Stimulated activated CD4-positive, alpha-beta T cell treated with anti-CD3 and anti-CD28 coated beads, Interleukin-4, amount 100 ng/mL, for 4 hours (primary cell): ENCODE measurements around the gene KRT1.

ENCODE experiments used
- DNase-seq, 2 experiments: peaks; one replicate each; pipeline ENCODE4 v3.0.0-alpha.2; 2020

Gene KRT1

DNA sequence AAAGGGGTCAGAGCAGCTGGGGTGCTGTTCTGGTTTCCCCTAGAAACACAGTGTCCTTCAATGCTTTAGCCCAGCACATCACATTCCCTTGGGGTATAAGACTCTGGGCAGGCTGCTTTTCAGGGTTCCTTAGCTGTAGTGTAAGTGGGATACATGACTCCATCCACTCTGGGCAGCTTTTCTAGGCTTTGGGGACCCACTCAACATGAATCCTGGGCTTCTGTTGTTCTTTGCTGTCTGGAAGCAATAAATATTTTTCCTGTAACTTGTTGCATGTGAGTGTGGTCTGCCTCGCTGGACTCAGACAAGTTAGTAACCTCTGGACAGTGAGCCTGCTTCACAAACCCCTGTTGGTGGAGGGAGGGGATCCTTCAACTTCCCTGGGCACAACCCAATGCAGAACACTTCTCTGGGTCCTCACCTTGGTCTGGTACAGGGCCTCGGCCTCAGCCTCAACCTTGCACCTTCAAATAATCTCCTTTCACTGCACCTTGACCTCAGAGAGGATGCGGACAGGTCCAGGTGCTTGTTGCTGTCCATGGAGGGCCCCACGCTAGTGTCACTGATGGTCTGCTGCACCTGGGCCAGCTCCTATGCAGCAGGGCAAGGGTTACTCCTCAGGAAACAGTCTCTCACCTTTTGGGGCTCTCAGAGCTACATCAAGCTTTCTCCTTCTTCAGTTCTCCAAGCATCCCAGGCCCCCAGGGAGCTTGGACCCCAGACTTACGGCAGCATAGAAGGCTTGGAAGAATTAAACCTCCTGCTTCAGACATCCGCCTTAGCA lies 48.3 kb downstream of the KRT1 start:
- DNase-seq: no peak

DNA sequence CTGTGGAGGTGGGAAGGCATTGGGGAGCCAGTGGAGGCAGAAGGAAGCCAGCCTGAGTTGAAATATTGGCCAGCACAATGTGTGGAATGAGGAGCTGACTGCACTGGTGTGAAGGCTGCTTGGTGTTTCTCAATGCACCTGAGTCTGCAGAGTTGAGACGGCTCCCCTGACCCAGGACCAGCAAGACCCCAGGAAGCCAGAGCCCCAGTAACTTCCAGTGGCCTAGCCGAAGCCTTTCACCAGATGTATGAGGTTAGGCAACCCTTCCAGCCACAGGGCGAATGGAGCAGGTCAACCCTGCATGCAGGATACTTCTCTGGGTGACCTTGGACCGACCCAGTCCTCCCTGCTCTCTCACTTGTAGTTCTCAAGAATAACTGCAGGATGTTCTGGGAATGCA lies 48.9 kb downstream of the KRT1 start:
- DNase-seq: no peak

DNA sequence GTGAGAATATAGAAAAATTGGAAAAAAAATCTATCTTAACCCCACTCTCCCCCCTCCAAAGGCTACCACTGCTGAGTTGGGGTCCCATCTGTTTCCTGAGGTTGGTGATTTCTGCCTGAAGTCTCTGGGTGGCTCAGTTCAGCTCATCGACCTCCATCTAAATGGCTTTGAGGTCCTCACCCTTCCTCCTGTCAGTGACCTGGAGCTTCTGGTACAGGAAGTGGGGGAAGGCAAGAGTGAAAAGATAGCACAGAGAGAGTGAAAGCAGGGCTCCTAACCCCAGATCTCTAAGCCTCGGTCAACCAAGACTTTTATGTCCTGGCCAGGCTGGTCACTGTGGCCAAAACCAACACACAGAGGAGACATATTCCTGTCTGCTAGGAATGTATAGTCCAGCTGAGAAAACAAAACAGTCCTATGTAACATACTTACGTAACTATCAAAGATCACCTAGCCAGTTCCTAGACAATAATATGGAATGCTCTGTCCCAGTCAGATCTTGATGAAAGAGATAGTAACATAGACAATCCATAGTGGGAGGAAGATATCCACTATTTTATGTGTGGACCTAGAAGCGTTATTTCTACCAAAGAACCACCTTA lies 49.5 kb downstream of the KRT1 start:
- DNase-seq: no peak

DNA sequence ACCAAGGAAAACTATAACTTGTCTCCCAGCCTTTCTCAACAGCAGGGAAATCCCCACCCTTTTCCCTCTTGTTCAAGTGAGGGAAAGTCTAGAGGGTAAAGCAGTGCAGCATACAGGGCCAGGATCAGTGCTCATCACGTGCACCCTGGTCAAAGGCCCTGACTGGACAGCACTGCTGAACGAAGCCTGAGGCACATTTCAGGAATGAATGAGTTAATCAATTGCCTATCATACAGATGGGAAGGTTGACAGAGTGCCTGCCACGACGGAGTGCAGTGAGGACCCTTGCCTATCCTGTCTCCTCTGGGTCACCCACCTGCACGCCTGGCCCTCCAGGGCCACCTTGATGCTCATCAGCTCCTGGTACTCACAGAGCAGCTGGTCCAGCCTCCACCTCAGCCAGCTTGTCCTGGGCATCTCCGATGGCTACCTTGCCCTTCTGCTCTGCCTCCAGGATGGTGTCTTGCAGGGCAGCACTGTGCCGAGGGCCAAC lies 50.2 kb downstream of the KRT1 start:
- DNase-seq: no peak

DNA sequence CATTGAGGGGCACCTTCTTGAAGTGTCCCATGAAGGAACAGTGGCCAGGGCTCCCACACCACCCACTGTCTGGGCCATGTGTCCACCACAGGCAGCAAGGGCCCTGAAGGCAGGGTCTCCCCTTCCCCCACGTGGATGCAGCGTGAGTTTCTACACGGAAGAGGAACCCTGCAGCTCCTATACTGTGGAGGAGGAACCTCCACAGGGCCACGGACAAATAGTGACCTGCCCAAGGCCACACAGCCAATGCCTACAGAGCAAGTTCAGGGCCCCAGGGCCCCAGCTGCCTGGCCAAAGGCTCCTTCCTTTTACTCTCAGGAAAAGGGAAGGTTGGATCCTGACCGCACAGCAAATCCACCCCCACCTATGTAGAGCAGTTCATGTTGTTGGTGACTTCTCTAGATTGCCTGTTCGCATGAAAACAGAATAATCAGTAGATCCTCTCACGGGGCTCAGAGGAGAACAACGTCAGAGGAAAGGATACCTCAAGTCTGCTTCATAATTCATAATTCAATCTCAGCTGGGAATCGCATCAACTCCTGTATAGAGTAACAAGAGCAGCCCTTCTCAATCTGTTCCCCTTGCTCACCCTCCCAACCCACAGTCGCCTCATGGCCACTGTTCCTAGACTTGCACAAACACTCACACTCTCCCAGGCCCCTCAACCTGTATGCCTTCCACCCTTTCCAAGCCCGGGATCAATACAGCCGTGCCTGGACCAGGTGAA lies 50.8 kb downstream of the KRT1 start:
- DNase-seq: no peak

DNA sequence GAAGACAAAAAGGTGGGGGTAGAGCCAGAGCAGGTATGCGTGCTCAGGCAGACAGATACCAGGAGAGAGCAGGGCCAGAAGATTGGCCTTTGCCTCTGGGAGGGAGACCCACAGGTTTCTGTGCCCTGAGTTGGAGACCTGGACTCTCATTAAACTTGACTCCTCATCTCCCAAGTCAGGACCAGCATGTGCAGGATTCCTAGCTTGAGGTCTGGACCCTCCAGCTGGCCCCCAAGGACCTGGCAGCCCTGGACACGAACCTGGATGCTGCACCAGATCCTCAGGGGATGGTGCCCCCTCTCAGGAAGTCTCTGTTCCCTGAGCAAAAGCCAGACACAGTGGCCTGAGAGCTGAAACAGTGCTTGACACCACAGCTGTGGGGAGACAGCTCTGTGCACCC lies 51.4 kb downstream of the KRT1 start:
- DNase-seq: no peak

DNA sequence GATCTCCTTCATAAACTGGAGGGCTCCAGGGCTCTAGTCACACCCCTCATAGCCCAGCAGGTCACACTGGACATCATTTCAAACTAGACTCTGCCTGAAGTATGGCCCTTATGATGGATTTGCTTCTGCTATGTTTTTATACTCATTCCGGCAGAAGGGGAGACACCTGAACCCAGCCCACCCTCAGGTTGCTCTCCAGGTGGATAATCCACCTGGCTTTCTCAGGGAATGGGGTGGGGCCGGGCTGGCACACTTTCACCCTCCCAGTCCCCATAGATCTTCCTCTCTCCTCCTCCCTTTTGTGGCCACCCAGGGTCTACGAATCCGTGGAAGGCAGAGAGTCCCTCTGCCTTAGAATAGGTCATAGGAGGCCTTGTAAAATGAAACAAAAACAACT lies 52.1 kb downstream of the KRT1 start:
- DNase-seq: no peak

DNA sequence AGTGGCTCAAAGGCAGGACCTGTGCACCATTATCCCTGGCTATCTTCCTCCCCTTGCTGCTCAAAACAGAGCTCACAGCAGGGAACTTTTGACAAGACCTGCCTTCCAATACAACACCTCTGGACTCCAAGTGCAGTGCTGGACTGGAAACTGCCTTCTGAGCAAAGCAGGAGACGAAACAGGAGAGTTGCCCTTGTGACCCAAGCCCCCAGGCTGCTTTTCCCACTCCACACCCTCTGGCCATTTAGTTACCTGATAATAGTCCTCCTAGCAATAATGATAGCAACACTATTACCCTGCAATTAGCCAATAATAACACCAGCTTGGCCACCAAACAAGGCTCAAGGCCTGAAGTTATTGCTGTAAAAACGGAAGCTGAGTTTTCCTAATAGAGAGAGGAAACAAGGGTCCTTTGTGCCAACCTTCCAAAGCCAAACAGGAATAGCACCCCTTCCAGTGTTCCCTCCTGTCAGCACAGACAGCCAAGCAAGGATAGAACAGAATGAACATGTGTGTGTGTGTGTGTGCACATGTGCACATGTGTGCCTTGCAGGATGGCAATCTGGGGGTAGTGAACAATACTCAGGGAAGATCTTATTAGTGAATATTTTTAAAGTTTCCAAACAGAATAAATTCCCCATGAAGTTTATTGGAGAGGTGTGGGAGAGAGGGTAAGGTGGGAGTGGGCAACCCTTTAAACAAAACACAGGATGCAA lies 52.7 kb downstream of the KRT1 start:
- no peak for DNase-seq
